GM12878 (cell line): ENCODE measurements around the gene ANKRD13B. TPM values are rescaled to one million over a fixed set of nuclear protein-coding genes. Genes with fewer than 3 reads are reported as not detected.

Experiments
- ATAC-seq: fragments of 200-7000 bp; cut with Tn5 transposase; 3 replicates; pipeline ENCODE4 v1.9.1; 2020; ENCODE audit warnings: mild to moderate bottlenecking, moderate library complexity
- BruUV-seq: library from RNA; stranded (reverse); fragments of 400-500 nt; replicated peaks from 2 replicates; lab custom pipeline; 2021; lab: Mats Ljungman, UMichigan
- CTCF ChIA-PET: fragments of 300-600 bp; sonication (Branson Sonifier 250); formaldehyde crosslinking; extraction: SDS; loops from one replicate; lab custom pipeline; 2021; ENCODE audit warnings: inconsistent platforms; lab: Yijun Ruan, JAX
- POLR2A ChIA-PET: fragments of 350-600 bp; formaldehyde crosslinking; extraction: SDS; loops from one replicate; lab custom pipeline; 2021; ENCODE audit warnings: inconsistent platforms; lab: Charles Lee
- RAD21 ChIA-PET: fragments of 300-600 bp; sonication (Branson Sonifier 250); formaldehyde crosslinking; loops from one replicate; lab custom pipeline; 2023; ENCODE audit warnings: antibody characterized with exemption; ENCODE audit not compliant: unreplicated experiment; lab: Charles Lee
- SMC1A ChIA-PET: fragments of 300-600 bp; sonication (Branson Sonifier 250); formaldehyde crosslinking; loops from one replicate; lab custom pipeline; 2023; ENCODE audit not compliant: unreplicated experiment, uncharacterized antibody; lab: Charles Lee
- DNase-seq: peaks from one replicate; pipeline ENCODE4 v3.0.0-alpha.2; 2011; ENCODE audit warnings: low read depth, low spot score
- FAIRE-seq: peaks from 3 replicates; lab custom pipeline; 2011; peaks lifted over from hg19 to GRCh38; lab: Jason Lieb, UNC
- H2AFZ ChIP-seq: 2 replicates; pipeline ENCODE4 v1.6.0; 2011; ENCODE audit warnings: low read depth, low read length, control low read depth; ENCODE audit not compliant: control insufficient read depth
- H3K27ac ChIP-seq: 2 replicates; pipeline ENCODE4 v1.5.1; 2011; ENCODE audit warnings: control low read depth; ENCODE audit not compliant: control insufficient read depth, insufficient read depth
- H3K27me3 ChIP-seq, 2 experiments: replicated peaks in 1 of 2; 2 replicates each; pipeline versions ENCODE4 v1.6.0 to v1.6.1; 2011; ENCODE audit warnings: low read length in 1 of 2; ENCODE audit not compliant: control insufficient read depth in 2 of 2, insufficient read depth in 2 of 2
- H3K36me3 ChIP-seq, 2 experiments: 2 replicates each; pipeline ENCODE4 v1.5.1; 2011; ENCODE audit warnings: low read length in 1 of 2; ENCODE audit not compliant: control insufficient read depth in 2 of 2, insufficient read depth in 2 of 2
- H3K4me1 ChIP-seq: 2 replicates; pipeline ENCODE4 v1.6.1; 2011; ENCODE audit warnings: mild to moderate bottlenecking, low read length, moderate library complexity, mixed read lengths; ENCODE audit not compliant: control insufficient read depth, insufficient read depth
- H3K4me2 ChIP-seq: 2 replicates; pipeline ENCODE4 v1.6.0; 2011; ENCODE audit warnings: control low read depth; ENCODE audit not compliant: control insufficient read depth, insufficient read depth
- H3K4me3 ChIP-seq: fragments of 200-600 bp; sonication (generic); 2 replicates; pipeline ENCODE4 v1.5.1; 2016
- H3K79me2 ChIP-seq: 2 replicates; pipeline ENCODE4 v1.6.0; 2011; ENCODE audit warnings: low read length; ENCODE audit not compliant: control insufficient read depth, insufficient read depth
- H3K9ac ChIP-seq: 2 replicates; pipeline ENCODE4 v1.8.0; 2011; ENCODE audit warnings: low read length, control low read depth, mixed read lengths; ENCODE audit not compliant: control insufficient read depth, insufficient read depth
- H3K9me3 ChIP-seq: replicated peaks from 3 replicates; pipeline ENCODE4 v1.5.1; 2011; ENCODE audit warnings: mild to moderate bottlenecking, low read length; ENCODE audit not compliant: control insufficient read depth, insufficient read depth
- H4K20me1 ChIP-seq: 2 replicates; pipeline ENCODE4 v1.6.0; 2011; ENCODE audit not compliant: control insufficient read depth, insufficient read depth
- BCL3 ChIP-seq: IDR thresholded peaks from 2 replicates; pipeline ENCODE4 v1.6.1; 2011; ENCODE audit warnings: borderline replicate concordance, low read depth, mild to moderate bottlenecking, moderate library complexity, low read length; ENCODE audit not compliant: insufficient read depth, poor library complexity, severe bottlenecking
- BHLHE40 ChIP-seq, 2 experiments: fragments of 450-650 bp in 1 of 2; IDR thresholded peaks; 2 replicates each; pipeline ENCODE4 v1.6.1; 2011 to 2017; ENCODE audit warnings: low read depth in 2 of 2, borderline replicate concordance in 1 of 2, improper control_type of control experiment in 1 of 2, low read length in 1 of 2, mild to moderate bottlenecking in 1 of 2
- IRF4 ChIP-seq: IDR thresholded peaks from 2 replicates; pipeline ENCODE4 v1.6.1; 2011; ENCODE audit warnings: low read depth, low read length
- MYC ChIP-seq: IDR thresholded peaks from 2 replicates; pipeline ENCODE4 v1.6.1; 2011; ENCODE audit warnings: mild to moderate bottlenecking, low read length, moderate library complexity, inconsistent platforms; ENCODE audit not compliant: insufficient read depth, insufficient replicate concordance, insufficient read length, severe bottlenecking
- NFYA ChIP-seq: IDR thresholded peaks from 2 replicates; pipeline ENCODE4 v1.6.1; 2011; ENCODE audit warnings: low read depth, mild to moderate bottlenecking, low read length, improper control_type of control experiment, borderline replicate concordance
- NKRF ChIP-seq: fragments of 450-650 bp; conservative IDR thresholded peaks from 2 replicates; pipeline ENCODE4 v1.6.1; 2017; ENCODE audit warnings: mild to moderate bottlenecking, moderate library complexity
- SRF ChIP-seq, 2 experiments: IDR thresholded peaks; 2 replicates each; pipeline ENCODE4 v1.6.1; 2011; ENCODE audit warnings: low read depth in 2 of 2, low read length in 2 of 2, mild to moderate bottlenecking in 1 of 2, moderate library complexity in 1 of 2
- YY1 ChIP-seq: IDR thresholded peaks from 2 replicates; pipeline ENCODE4 v1.6.1; 2011; ENCODE audit warnings: low read depth, mild to moderate bottlenecking, low read length
- ZNF207 ChIP-seq: fragments of 450-650 bp; IDR thresholded peaks from 2 replicates; pipeline ENCODE4 v1.6.1; 2014; ENCODE audit warnings: antibody characterized with exemption, mild to moderate bottlenecking, borderline replicate concordance
- WGBS: methylation state at CpG from one replicate; pipeline ENCODE4 v1.1.6; 2016; ENCODE audit warnings: low lambda C conversion rate; ENCODE audit not compliant: insufficient replicate concordance, insufficient coverage; ENCODE audit errors: missing lambda C conversion rate; 5-methylcytosine and 5-hydroxymethylcytosine counted together
- in situ Hi-C: fragments of 300-500 bp; cut with MboI; formaldehyde crosslinking; loops from 9 replicates; pipeline ENCODE4 v1.14.3; 2018; ENCODE audit warnings: mixed read lengths
- intact Hi-C: fragments of 100-400 bp; cut with micrococcal nuclease; formaldehyde crosslinking; loops from one replicate; pipeline ENCODE4 v1.14.2; 2022; ENCODE audit not compliant: unreplicated experiment
- polyA plus RNA-seq, 11 experiments: library from polyadenylated mRNA; depleted of rRNA in 4 of 11; unstranded in 6 of 11; stranded (reverse) in 5 of 11; fragments of >200 nt; fragmentation: Nextera tagmentation in 4 of 11; fragmentation: Illumina TruSeq in 1 of 11; extraction: Ambion mirVana in 4 of 11; extraction: Trizol in 1 of 11; gene quantifications; 1 replicate in 1 of 11; 2 replicates in 10 of 11; pipeline versions ENCODE4 v1.2.1 to v1.2.3, GENCODE V29; 2011 to 2016; ENCODE audit warnings: inconsistent platforms in 2 of 11, missing spikeins in 2 of 11, low read depth in 1 of 11
- total RNA-seq, 4 experiments: library from RNA; depleted of rRNA in 3 of 4; stranded (reverse); fragments of >200 nt in 3 of 4; fragmentation: Illumina TruSeq in 1 of 4; extraction: Trizol in 1 of 4; gene quantifications; 2 replicates each; pipeline versions ENCODE4 v1.2.1 to v1.2.3, GENCODE V29; 2013 to 2021
- TF ChIP-seq, protein P1 (sequence below): fragments of 450-650 bp; IDR thresholded peaks from 2 replicates; pipeline ENCODE4 v1.6.1; 2017; ENCODE audit warnings: low read depth, mild to moderate bottlenecking, moderate library complexity
- TF ChIP-seq, protein P2 (sequence below): fragments of 450-650 bp; IDR thresholded peaks from 2 replicates; pipeline ENCODE4 v1.6.1; 2014; ENCODE audit warnings: mild to moderate bottlenecking

ANKRD13B gene
- total and polyA plus RNA-seq, 10 of the 15 experiments (the other 5 are each of a cell fraction or from before 2014, with no cell fraction given): 0.18 to 15.0 (median 2.8) TPM

DNA sequence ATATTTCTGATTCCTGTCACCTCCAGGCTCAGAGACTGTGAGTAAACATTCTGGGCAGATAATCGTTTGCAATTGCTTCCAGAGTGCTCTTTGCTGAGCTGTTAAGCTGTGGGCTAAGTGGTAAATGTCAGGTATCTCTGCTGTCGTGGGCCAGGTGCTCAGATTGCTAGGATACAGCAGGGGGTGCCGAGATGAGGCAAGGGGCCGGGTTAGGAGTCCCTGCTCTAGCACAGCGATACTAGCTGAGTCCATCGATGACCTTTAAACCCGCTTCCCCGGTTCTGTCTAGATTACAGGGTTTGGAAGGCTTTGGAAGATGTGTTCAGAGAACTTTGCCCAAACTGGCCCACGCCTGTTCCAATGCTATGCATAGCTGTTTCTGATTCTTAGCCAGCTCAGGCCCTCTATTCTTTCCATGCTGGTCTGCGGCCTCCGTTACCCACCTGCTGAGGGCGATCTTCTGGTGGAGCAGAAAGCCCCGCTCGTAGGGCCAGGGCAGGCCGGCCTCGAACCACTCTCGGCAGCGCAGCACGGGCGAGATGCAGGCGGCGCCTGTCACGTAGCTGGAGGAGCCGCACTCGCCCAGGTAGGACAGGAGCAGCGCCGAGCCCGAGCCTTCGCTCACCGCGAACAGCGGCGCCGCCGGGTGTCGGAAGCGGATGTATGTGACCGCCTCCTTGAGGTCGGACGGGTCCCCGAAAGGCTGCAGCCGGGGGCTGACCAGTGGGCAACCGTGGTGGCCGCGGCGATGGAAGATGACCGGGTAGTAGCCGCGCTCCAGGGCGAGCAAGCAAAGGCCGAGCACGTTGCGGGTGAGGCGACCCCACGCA lies 27.1 kb upstream of the ANKRD13B start:
- 6% methylated on average over 48 of the region's 55 CpGs for WGBS
- in situ Hi-C loops: no loop called here
- Histone ChIP-seq H3K27ac (peak overlapping the region; percentile 50), H3K79me2 (peaks cover 7% of the 10 kb centered on the region; the same call in 1 of the 2 replicates), H3K9ac (peak overlapping the region; percentile 70), H3K9me3 (no peaks in the 10 kb centered on the region), H3K4me2 (peak overlapping the region; percentile 95), H2AFZ (peak overlapping the region; percentile 91), H4K20me1 (no peaks in the 10 kb centered on the region), H3K4me3 (peak overlapping the region; percentile 96), H3K4me1 (peaks cover 18% of the 10 kb centered on the region), H3K36me3 (peaks cover 2 to 3% of the 10 kb centered on the region in 2 experiments; a peak in 3 of 4 replicates), H3K27me3 (no peaks in the 10 kb centered on the region)
- ATAC-seq (peak; percentile 51), FAIRE-seq (peak; percentile 23), DNase-seq (no peak)
- ChIA-PET RAD21 (interaction anchor here (1.1 to 2.4 kb wide), 4 partner anchors 10 to 195 kb away, joined by 3 to 9 read pairs (median 6); no protein-coding TSS in a partner anchor), CTCF (interaction anchor here (0.6 to 3.5 kb wide), 9 partner anchors 9 to 242 kb away, joined by 3 to 21 read pairs (median 6); no protein-coding TSS in a partner anchor), SMC1A (interaction anchor here (0.6 to 1.2 kb wide), 5 partner anchors 10 to 346 kb away, joined by 3 to 5 read pairs (median 3); partner anchors contain the start of gene ANKRD13B), POLR2A (interaction anchor here (0.6 to 1.4 kb wide), 4 partner anchors 23 to 898 kb away, joined by 3 read pairs; partner anchors contain the start of gene SSH2)
- intact Hi-C loops: no loop called here
- BruUV-seq: no TSS peak
- TF ChIP-seq NKRF (peak; percentile 31; the same call in 1 of the 2 replicates), YY1 (0 out of 2 replicates have a peak, but pooled peaks have one; percentile 22), SRF (IDR thresholded peaks at IDR 0.05; ENCODE audit: low read depth in 2 of 2, low read length in 2 of 2) (no peak), ZNF207 (no peak), NFYA (no peak), BCL3 (no peak), IRF4 (no peak), BHLHE40 (IDR thresholded peaks at IDR 0.05; ENCODE audit: borderline replicate concordance in 1 of 2, low read depth in 2 of 2, low read length in 1 of 2) (peak in 1 of 2 experiments; percentile 61; a peak in 1 of 4 replicates), MYC (peak; percentile 40)
- TF ChIP-seq, protein P1, sequence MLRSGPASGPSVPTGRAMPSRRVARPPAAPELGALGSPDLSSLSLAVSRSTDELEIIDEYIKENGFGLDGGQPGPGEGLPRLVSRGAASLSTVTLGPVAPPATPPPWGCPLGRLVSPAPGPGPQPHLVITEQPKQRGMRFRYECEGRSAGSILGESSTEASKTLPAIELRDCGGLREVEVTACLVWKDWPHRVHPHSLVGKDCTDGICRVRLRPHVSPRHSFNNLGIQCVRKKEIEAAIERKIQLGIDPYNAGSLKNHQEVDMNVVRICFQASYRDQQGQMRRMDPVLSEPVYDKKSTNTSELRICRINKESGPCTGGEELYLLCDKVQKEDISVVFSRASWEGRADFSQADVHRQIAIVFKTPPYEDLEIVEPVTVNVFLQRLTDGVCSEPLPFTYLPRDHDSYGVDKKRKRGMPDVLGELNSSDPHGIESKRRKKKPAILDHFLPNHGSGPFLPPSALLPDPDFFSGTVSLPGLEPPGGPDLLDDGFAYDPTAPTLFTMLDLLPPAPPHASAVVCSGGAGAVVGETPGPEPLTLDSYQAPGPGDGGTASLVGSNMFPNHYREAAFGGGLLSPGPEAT: no peak
- TF ChIP-seq, protein P2, sequence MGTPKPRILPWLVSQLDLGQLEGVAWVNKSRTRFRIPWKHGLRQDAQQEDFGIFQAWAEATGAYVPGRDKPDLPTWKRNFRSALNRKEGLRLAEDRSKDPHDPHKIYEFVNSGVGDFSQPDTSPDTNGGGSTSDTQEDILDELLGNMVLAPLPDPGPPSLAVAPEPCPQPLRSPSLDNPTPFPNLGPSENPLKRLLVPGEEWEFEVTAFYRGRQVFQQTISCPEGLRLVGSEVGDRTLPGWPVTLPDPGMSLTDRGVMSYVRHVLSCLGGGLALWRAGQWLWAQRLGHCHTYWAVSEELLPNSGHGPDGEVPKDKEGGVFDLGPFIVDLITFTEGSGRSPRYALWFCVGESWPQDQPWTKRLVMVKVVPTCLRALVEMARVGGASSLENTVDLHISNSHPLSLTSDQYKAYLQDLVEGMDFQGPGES: no peak
